HG02981 (cell line): Measurements from ENCODE around the gene LRRC47.
"Not testable (repeated sequence)": the region's sequence is repeated elsewhere in the genome, so short reads cannot be mapped to it uniquely, and the experiment has no call there.

Experiments used
- ATAC-seq: cut with Tn5 transposase; IDR thresholded peaks from one replicate; pipeline ENCODE4 v1.9.1; 2021; ENCODE audit warnings: mild to moderate bottlenecking, moderate library complexity; ENCODE audit not compliant: unreplicated experiment

LRRC47 gene

GRCh38 chr1:3816331-3817137 lies 20.2 kb upstream of the LRRC47 start:
- no peak for ATAC-seq

DNA sequence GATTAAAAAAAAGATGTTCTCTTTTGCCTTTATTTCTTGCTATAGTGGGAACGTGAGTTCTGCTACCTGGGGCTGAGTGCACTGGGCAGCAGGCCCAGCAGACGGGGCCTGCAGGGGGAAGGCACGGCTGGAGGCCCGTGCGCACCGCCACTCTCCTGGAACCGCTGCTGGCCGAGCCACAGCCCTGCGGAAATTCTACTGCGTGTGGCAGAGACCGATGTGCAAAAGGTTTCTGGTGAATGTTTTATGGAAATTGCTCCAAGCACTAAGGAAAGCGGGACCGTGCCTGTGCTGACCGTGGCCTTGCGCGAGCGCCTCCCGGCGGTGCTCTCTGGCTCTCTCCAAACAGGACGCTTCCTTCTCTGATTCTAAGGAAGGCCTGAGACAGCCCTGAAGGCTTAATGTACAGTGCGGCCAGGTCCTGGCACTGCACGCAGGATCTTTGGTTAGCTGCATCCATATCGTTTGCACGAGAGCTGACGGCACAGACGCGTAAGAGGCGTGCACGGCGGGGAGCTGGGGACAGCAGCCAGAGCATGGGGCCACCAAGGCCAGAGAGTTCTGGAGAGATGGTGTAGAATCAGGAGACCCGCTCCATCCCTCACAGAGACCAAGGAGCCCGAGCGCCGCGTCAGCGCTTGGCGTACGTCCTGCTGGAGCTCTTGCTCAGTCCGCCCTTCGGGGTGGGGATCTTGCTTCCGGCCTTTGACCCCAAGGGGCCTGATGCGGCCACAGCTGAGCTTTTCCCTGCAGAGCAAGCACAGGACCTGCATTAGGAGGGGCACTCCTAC lies 18.7 kb upstream of the LRRC47 start:
- ATAC-seq = no peak

DNA sequence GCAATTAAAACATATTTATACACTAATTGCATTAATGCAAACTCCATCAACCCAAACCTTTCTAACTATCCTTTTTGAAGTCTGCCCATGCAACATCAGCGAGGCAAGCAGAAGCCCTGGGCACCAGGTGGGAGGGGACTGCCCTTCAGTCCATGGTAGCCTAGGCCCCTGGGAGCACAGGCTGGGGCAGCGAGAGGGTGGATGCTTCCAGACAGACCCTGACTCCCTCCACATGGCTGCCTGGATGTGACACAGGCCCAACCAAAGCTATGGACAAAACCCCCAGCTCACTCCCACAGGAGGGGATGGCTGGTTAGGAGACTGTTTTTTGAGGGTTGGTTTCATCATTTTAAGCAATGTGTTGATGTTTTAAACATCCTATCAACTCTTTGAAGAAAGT lies 17.8 kb upstream of the LRRC47 start:
- ATAC-seq = no peak

DNA sequence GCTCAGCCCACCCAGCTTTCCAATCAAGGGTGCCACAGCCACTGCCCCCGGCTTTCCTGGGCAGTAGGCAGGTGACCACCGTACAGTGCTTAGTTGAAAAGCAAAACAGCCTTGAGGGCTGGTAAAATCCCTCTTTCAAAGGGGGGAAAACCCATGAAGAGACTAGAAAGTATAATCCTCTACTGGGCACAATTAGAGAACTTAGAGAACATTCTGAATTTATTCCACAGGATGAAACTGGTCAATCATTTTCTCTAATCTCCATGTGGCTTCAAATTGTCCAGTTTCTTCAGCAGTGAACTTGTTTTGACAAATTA lies 15.3 kb upstream of the LRRC47 start:
- no peak for ATAC-seq

DNA sequence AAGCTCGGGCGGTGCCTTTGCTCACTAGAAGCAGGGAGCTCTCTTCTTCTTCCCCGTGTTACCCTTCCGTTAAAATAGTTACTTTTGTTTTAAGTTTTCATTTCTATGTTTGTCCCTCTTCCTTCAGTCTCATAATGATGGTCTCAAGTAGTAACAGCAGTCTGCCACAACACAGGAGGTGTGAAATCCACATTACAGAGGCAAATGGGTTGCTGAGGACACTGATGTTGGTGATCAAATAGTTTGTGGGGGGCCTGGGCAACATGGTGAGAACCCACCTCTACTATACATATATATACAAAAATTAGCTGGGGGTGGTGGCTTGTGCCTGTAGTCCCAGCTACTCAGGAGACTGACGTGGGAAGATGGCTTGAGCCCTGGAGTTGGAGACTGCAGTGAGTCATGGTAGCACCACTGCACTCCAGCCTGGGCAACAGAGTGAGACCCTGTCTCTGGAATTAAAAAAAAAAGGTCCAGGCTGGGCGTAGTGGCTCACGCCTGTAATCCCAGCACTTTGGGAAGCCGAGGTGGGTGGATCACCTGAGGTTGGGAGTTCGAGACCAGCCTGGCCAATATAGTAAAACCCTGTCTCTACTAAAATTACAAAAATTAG lies 14.0 kb upstream of the LRRC47 start:
- ATAC-seq = not testable (repeated sequence)

DNA sequence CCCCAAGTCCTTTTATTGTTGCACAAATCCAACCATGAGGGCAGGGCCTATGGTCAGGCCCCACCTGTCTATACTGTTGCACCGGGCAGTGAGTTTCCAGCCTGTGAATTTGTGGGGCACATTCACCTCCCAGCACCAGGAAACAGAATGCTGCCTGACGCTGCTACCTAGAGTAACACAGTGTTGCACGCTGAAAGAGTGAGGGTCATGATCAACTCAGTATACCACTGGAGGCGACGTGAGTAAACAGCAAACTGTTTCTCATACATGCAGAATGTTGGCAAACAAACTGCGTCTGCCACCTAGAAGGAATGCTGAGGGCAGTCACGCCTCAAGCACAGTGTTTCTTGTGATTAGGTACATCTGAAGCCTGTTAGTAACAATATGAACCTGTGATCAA lies 13.4 kb upstream of the LRRC47 start:
- ATAC-seq = no peak

GRCh38 chr1:3807769-3808168 lies 11.5 kb upstream of the LRRC47 start:
- ATAC-seq = no peak

DNA sequence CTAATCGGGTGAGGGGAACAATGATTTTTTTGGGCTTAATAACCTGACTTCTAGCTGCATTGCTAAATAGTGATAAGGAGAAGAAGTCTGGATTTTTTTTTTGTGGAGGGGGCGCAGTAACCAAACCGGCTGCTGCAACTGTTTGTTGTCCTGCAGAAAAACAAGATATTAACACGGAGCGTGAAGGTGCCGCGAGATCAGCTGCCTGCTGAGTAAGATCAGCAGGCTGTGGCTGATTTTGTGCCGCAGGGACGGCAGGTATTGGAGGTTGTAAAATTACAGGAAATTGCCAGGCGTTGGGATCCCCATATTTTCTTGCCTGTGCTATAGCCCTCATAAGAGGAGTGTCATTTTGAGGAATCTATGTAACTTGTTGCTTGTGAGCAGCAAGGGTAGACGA lies 8.7 kb upstream of the LRRC47 start:
- ATAC-seq = no peak

DNA sequence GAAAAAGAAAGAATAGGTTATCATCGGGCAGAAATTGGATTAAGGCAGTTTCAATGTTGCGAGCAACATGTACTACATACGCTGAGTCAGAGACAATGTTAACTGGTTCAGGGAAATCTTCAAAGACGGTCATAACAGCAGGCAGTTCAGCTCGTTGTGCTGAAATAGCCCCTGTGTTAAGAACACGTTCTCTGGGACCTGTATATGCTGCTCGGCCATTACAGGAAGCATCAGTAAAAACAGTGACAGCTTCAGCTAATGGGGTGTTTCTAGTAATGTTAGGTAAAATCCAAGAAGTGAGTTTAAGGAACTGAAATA lies 8.3 kb upstream of the LRRC47 start:
- not testable (repeated sequence) for ATAC-seq

DNA sequence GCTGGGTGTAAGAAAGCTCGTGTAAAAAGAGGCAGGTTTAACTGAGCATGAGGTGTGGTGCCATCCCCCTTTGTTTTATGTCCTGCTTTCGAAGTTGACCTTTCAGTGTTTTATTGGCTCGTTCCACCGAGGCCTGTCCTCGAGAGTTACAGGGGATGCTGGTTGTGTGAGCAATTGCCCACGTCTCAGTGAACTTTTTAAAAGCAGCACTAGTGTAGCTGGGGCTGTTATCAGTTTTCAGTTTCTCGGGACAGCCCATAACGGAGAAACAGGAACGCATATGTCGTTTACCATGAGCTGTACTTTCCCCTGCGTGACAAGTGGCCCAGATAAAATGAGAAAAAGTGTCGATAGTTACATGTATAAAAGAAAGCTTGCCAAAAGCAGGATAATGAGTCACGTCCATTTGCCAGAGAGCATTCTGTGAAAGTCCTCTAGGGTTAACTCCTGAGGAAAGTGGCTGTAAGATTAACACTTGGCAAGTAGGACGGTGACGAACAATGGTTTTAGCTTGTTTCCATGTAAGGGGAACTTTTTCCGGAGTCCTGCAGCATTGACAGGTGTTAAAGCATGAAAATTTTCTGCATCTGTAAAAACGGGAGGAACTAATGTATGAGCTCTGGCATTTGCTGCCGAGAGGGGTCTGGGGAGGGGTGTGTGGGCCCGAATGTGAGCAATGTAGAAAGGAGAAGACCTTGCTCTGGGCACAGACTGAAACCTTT lies 7.8 kb upstream of the LRRC47 start:
- no peak for ATAC-seq

DNA sequence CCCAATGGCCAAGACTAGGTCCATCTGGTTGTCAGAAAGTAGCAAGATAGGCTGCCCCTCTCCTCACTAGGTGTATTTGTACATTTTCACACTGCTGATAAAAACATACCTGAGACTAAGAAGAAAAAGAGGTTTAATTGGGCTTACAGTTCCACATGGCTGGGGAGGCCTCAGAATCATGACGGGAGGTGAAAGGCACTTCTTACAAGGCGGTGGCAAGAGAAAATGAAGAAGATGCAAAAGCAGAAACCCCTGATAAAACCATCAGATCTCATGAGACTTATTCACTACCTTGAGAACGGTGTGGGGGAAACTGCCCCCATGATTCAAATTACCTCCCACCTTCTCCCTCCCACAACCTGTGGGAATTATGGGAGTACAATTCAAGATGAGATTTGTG lies 4.5 kb upstream of the LRRC47 start:
- not testable (repeated sequence) for ATAC-seq

GRCh38 chr1:3799976-3800685 lies 3.8 kb upstream of the LRRC47 start:
- no peak for ATAC-seq

DNA sequence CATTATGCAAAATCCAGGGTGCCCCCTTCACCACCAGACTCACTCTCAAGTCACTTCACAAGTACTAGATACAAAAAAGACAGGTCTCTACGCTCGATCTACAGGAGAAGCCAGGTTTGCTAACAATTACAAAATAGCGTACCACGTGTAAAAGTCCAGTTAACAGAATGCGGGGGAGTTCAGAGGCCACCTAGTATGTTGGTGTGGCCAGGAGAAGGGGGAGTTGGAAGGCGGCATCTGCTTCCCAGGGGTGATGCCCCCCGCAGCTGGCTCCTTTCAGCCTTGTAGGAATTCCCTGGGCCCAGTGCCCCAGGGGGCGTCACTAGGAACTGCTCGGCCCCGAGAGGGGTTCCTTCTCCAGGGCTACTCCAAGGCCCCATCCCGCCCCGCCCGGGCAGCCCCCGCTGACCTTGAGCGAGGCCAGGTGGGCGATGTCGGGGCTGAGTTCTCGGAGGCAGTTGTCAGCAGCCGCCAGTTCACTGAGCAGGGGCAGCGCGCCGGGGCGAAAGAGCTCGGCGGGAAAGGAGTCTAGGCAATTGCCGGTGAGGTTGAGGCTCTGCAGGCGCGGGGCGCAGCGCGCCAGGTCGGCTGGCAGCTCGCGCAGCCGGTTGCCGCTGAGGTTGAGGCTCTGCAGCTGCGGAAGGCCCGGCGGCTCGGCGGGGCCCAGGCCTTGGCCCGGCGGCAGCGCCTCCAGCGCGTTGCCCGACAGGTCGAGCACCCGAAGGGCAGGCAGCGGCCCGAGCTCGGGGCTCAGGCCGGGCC lies 664 bp downstream of the LRRC47 start:
- ATAC-seq = peak; percentile 20

GRCh38 chr1:3790952-3791351 lies 5.3 kb downstream of the LRRC47 start:
- ATAC-seq = no peak

DNA sequence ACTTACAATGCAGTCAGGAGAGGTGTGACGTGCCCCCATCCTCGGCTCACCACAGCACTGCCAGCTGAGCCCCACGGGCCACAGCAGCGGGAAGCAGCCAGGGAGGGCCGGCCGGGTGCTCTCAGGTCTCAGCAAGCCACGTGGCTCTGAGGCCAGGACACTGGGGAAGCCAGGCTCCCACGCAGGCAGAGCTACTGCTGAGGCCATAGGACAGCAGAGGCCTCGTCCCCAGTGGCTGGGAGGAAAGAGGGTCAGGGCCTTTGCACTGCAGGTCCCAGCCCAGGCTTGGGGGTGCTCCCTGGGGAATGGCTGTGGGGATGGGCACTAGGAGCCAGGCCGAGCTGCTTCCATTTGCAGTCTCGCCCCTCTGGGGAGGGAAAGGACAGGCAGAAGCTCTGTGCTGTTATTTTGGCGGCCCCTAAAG lies 5.8 kb downstream of the LRRC47 start:
- ATAC-seq = no peak

- no peak for ATAC-seq
These were observed 6.6 kb downstream of the LRRC47 start for GRCh38 chr1:3789421-3790300.

DNA sequence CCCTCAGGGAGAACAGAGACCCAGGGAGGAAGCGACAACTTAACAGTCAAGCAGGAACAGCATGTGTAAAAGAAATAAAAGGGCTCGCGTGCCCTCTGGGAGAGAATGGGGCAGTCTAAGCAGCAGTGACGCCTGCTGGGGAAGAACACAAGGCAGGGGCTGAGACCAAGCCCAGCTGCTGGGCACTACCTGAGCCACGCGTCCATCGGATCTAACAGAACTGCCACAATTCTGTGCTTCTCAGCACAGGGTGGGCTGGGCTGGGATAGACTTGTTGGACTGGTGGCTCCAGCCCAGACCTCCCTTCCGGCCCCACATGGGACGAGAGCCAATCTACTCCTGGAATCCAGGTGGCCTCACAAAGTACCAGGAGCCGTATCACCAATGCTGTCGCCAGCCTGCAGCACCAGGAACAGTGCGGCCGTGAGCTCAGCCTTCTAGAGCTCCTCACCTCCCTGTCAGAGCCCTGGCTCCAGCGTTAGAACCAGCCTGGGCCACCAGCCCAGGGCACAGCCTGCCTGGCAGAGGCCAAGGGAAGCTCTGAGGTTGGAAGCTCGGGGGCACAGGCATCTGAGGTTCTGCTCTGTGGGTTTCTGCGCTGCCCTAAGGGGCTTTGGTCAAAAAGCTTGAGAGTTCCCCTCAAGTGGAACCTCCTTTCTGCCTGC lies 7.4 kb downstream of the LRRC47 start:
- ATAC-seq = no peak

DNA sequence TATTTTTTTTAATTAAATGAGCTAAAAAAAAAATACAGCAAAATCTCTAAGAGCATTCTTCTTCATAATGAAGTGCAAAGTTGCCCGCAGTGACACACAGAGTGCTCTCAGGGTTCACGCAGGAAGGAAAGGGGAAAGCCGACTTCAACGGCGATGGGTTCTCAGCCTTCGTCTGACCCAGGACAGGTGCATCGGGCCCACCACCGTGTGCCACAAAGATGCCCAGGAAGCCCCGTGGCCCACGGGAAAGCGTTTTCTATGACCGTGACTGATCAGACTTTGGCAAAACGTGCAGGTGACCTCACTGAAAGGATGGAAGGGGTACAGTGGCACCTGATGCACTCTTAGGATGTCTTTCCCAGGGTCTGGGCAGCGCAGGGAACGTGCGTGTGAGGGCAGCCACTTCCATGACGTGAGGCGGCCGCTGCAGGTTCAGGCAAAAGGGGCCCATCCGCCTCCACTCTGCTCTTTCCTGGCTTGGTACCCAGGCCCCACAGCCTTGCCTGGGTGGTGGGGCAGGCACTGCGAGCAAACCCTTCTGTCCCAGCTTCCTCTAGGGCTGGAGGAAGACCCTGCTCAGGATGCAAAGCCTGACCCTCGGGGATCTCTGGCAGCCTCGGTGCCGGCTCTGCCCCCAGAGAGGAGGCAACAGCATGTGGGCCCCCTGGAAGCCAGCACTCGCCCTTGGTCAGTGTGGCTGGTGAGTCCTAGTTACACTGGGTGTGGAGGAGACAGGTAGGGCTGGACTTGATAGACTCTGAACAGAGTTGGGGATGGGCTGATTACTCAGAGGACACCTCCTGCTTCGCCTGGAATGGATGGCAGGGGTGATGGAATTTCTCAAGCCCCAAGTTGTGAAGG lies 8.3 kb downstream of the LRRC47 start:
- no peak for ATAC-seq
